ENCODE results near the gene LCN12. TPM values are rescaled to one million over a fixed set of nuclear protein-coding genes. Genes with fewer than 3 reads are reported as not detected.

The LCN12 gene
- total RNA-seq, 6 experiments from 2014 or later = 0.14 to 0.31 TPM; not detected in 4

- Mint-ChIP-seq H3K4me1 (ENCODE audit: low read depth) (peaks cover 10% of the 10 kb centered on the region), H3K36me3 (ENCODE audit: low read depth) (no peaks in the 10 kb centered on the region), H3K9me3 (no peaks in the 10 kb centered on the region), H3K27ac (no peak overlapping the region), H3K4me3 (no peak overlapping the region), H3K27me3 (ENCODE audit: insufficient read depth) (peaks cover 4% of the 10 kb centered on the region)
- TF ChIP-seq, protein P1, sequence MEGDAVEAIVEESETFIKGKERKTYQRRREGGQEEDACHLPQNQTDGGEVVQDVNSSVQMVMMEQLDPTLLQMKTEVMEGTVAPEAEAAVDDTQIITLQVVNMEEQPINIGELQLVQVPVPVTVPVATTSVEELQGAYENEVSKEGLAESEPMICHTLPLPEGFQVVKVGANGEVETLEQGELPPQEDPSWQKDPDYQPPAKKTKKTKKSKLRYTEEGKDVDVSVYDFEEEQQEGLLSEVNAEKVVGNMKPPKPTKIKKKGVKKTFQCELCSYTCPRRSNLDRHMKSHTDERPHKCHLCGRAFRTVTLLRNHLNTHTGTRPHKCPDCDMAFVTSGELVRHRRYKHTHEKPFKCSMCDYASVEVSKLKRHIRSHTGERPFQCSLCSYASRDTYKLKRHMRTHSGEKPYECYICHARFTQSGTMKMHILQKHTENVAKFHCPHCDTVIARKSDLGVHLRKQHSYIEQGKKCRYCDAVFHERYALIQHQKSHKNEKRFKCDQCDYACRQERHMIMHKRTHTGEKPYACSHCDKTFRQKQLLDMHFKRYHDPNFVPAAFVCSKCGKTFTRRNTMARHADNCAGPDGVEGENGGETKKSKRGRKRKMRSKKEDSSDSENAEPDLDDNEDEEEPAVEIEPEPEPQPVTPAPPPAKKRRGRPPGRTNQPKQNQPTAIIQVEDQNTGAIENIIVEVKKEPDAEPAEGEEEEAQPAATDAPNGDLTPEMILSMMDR (IDR thresholded peaks at IDR 0.05) = no peak
- DNase-seq = no peak
These were observed 12.2 kb downstream of the LCN12 start for GRCh38 chr9:136964171-136964689.

- TF ChIP-seq, protein P1 (IDR thresholded peaks at IDR 0.05) = no peak
- Mint-ChIP-seq H3K27me3 (ENCODE audit: insufficient read depth) (peaks cover 4% of the 10 kb centered on the region), H3K4me3 (no peak overlapping the region), H3K27ac (no peak overlapping the region), H3K36me3 (ENCODE audit: low read depth) (no peaks in the 10 kb centered on the region), H3K4me1 (ENCODE audit: low read depth) (peaks cover 10% of the 10 kb centered on the region), H3K9me3 (no peaks in the 10 kb centered on the region)
- DNase-seq = no peak
These were observed 12.9 kb downstream of the LCN12 start for GRCh38 chr9:136964833-136965422.

DNA sequence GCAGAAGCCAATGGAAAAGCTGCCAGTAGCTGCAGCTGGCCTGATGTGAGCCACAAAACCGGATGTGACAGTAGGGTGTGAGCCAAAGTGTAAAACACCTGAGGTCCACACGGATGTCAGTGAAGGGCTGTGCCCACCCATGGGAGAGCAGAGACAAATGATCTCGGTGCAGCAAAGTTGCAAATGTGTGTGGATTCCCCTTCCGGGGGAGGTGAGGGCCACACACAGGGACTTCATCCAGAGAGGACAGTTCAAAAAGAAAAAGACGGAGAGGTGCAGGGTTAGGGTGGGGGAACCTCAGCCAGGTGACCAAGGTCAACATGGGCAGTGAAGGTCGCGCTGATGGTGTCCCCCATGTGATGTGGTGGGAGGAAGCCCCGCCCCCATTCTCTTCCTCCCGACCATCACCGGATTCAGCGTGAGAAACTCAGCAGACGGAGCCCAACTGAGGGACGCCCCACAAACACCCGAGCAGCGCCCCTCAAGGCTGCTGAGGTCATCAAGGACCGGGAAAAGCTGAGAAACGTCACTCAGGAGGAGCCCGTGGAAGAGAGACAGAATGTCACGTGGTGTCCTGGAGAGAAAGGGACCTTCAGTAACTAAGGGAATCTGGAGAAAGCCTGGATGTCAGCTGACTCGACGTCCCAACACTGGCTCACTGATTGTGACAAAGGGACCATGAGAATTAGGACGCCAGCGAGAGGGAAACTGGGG is 13.9 kb downstream of the LCN12 start:
- H3K4me3 Mint-ChIP-seq = no peak overlapping the region
- DNase-seq = no peak
- TF ChIP-seq, protein P1 (IDR thresholded peaks at IDR 0.05) = no peak
- H3K9me3 Mint-ChIP-seq = no peaks in the 10 kb centered on the region
- no peaks in the 10 kb centered on the region for H3K36me3 Mint-ChIP-seq (ENCODE audit: low read depth)
- H3K27me3 Mint-ChIP-seq (ENCODE audit: insufficient read depth) = peaks cover 7% of the 10 kb centered on the region
- no peak overlapping the region for H3K27ac Mint-ChIP-seq
- H3K4me1 Mint-ChIP-seq (ENCODE audit: low read depth) = peaks cover 10% of the 10 kb centered on the region

DNA sequence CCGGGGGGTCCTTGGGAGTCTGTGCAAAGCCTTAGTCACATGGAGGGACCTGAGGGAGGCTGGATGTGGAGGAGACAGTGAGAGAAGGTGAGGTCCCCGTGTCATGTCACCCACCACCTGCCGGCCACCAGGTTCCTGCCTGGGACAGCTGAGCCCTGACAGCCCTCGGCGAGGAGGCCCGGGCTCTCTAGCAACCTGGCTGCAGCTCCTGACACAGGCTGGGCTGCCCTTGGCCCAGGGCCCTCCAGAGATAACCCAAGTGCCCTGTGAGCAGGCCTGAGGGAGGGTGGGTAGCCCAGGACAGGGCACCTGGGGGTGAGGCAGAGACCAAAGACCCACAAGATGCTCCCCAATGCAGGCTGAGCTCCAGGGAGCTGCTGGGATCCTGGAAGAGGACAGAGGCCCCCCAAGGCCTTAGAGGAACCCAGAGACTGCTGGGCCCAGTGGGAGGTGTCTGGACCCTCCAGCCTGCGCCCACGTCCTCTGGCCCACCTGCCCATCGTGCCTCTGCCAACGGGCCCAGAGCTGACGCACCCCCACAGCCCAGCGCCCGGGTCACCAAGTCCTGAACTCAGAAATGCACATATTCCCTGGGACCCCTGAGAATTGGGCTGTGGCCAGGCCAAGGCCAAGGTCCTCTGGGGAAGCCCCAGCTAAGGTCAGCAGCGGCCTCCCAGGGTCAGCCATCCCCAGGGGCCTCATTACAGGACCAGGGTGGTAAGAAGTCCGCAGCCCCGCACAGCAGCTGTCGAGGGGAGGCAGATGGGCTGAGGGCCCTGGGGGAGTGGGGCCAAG is 16.5 kb downstream of the LCN12 start:
- Mint-ChIP-seq H3K9me3 (no peaks in the 10 kb centered on the region), H3K4me3 (no peak overlapping the region), H3K27me3 (ENCODE audit: insufficient read depth) (peaks cover 3% of the 10 kb centered on the region), H3K27ac (no peak overlapping the region), H3K4me1 (ENCODE audit: low read depth) (peaks cover 10% of the 10 kb centered on the region), H3K36me3 (ENCODE audit: low read depth) (no peaks in the 10 kb centered on the region)
- TF ChIP-seq, protein P1 (IDR thresholded peaks at IDR 0.05) = no peak
- no peak for DNase-seq

- H3K36me3 Mint-ChIP-seq (ENCODE audit: low read depth) = no peaks in the 10 kb centered on the region
- no peak for DNase-seq
- H3K4me1 Mint-ChIP-seq (ENCODE audit: low read depth) = peaks cover 10% of the 10 kb centered on the region
- H3K27ac Mint-ChIP-seq = no peak overlapping the region
- TF ChIP-seq, protein P1 (IDR thresholded peaks at IDR 0.05) = no peak
- H3K27me3 Mint-ChIP-seq (ENCODE audit: insufficient read depth) = peaks cover 3% of the 10 kb centered on the region
- no peaks in the 10 kb centered on the region for H3K9me3 Mint-ChIP-seq
- no peak overlapping the region for H3K4me3 Mint-ChIP-seq
These were observed 17.1 kb downstream of the LCN12 start for GRCh38 chr9:136969150-136969549.
